Dedifferentiated amniotic fluid mesenchymal stem cell (primary cell): ENCODE data around the gene SAFB.
"Not testable (repeated sequence)": the region's sequence is repeated elsewhere in the genome, so short reads cannot be mapped to it uniquely, and the experiment has no call there.

Experiments used
- DNase-seq: peaks from one replicate; pipeline ENCODE4 v3.0.0-alpha.2; 2016; ENCODE audit errors: extremely low spot score

Gene SAFB

GRCh38 chr19:5595129-5595528 is 27.8 kb upstream of the SAFB start:
- no peak for DNase-seq

DNA sequence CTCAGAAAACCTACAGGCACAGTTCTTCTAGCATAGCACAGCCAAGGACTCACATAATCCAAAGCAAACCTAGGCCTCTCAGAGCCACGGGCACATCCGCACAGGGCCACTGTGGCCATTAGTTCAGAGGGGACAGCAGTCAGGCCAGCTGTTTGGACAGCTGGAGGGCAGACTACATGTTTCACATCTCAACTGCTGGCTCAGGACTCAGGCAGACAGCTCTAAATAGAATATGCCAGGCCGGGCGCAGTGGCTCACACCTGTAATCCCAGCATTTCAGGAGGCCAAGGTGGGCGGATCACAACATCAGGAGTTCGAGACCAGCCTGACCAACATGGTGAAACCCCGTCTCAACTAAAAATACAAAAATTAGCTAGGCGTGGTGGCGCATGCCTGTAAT is 27.1 kb upstream of the SAFB start:
- no peak for DNase-seq

DNA sequence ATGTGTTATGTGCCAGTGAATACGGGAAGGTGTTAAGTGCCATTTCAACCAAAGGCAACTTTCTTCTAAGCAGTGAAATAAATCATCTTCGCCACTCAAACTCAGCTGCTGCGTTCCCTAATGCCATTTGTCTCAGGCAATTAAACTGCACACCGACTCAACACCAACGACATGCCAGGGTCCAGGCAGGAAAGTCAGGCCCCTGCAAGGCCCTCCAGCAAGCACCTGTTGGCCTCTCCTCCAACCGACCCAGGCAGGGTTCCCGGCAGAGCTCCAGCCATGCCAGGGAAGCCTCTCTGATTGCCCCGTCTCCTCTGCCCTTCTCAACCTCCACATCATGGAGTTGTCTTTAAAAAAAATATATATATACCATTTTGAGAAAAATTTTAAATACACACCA is 22.1 kb upstream of the SAFB start:
- DNase-seq, result no peak

DNA sequence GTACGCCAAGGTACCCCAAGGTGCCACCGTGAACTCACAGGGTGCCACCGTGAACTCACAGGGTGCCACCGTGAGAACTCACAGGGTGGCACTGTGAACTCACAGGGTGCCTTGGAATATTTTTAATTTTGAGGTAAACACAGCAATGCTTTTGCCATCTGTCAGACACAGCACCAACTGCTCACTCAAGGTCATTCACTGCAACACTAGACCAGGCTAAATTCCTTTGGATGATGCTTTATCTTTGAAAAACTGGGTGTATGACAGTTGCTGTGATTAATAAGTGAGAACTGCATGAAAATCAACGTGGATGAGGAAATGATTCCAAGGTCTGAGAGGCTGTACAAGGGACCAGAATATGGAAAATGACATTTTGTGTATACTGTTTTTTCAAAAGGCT is 19.3 kb upstream of the SAFB start:
- no peak for DNase-seq

DNA sequence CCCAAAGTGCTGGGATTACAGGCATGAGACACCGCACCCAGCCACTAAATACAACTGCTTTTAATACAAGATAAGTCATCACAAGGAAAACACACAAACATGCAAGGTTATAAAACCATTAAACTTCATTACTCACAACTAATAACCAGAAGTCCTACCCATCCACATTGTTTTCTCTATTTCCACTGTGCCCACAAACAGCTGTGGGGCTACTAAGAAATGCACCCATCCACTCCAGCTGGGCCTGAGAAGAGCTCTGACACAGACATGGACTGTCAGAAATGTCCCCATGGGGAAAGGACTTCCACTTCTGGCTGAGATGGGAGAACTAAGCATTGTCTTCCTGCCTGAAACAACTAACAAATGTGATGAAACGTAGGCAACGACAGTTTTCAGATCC is 17.5 kb upstream of the SAFB start:
- no peak for DNase-seq

- no peak for DNase-seq
Measured at GRCh38 chr19:5607318-5608275, 15.3 kb upstream of the SAFB start.

GRCh38 chr19:5608291-5608690 is 14.6 kb upstream of the SAFB start:
- no peak for DNase-seq

DNA sequence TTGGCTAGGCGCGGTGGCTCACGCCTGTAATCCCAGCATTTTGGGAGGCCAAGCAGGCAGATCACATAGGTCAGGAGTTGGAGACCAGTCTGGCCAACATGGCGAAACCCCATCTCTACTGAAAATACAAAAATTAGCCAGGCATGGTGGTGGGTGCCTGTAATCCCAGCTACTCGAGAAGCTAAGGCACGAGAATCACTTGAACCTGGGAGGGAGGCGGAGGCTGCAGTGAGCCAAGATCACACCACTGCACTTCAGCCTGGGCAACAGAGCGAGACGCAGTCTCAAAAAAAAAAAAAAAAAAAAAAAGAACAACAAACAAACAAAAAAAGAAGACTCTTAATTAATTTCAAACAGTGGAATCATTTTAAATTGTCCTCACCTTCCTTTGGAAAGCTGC is 14.1 kb upstream of the SAFB start:
- DNase-seq, result not testable (repeated sequence)

DNA sequence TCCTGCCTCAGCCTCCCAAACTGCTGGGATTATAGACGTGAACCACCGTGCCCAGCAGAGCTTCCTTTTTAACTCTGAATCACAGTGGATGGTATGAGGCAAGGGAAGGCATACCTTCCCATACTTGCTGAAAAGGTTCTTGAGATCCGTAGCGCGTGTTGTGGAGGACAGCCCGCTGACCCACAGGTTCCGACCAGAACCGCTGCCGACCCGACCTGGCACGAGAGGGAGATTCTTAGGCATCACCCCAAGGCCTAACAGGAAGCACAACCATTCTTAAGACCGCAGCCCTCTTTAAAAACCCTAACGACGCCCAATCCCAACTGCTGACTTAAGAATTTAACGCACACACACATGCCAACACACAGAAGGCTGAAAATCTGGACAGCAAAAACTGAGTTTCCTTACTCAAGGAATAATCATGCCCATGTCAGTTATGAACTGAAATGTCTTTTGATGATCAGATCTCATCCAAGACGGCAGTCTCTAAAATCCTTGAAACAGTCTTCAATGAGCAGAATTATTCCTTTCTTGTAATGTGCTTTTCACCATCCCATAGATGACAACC is 12.9 kb upstream of the SAFB start:
- DNase-seq, result no peak

DNA sequence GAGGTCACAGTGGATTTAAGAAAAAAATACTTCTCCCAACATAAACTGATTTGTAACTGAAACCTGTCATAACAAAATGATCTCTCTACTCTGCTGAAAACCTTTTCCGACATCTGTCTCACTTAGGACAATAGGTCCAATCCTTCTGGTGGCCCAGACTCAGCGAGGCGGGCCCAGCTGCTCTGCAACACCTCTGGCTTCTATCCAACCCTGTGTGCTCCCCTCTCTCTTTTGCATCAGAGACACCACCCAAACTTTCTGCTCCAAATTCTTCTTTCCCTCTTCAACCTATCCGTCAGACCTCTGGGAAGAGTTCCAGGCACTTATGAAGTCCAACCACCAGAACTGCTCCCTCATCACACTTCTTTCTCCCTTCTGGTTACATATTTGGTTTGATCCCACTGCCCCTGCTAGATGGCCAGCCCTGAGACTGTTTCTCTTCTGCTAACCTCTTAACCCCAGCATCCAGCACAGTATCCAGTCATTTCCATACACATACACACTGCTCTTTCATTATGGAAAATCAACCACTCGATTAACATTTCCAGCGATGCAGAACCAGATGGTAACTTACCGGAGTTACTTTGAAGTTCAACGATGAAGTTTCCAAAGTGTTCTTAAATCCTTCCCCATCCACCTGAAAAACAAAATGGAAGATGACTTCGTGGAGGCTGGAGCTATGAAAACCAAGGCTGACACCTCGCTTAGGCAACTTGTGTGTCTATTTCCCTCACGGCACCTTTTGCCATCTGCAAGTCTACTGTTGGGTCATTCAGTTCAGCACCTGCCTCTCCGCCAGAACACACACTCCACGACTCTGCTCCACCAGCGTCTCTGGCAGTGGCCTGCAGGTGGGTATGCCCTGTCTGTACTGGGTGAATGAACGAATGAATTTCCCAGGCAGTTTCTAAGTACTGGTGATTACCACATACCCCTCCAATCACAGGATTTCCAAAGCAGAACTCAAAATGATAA is 9.7 kb upstream of the SAFB start:
- DNase-seq, result no peak

DNA sequence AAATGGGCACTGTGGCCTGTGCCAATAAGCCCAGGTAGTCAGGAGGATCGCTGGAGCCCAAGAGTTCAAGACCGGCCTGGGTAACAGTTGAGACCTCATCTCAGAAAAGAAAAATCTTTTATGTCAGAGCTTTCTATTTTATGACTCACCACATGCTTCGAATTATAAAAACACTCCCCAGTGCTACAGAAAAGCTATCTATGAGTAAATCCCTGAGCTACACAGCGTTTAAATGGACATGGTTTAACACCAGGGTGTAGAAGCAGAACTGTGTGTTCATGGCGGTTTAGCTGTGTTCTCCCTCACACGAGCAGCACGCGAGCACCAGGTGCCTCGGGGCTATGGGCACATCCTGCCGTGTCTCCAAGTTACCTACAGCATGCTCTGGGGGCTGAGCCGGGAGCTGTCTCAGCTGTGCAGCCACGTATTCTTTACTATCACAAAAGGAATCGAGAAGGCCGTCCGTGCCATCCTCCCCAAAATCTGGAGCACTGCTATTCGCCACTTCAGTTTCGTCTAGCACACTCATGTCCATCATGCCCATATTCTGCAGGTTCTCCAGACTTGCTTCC is 7.0 kb upstream of the SAFB start:
- DNase-seq, result no peak

DNA sequence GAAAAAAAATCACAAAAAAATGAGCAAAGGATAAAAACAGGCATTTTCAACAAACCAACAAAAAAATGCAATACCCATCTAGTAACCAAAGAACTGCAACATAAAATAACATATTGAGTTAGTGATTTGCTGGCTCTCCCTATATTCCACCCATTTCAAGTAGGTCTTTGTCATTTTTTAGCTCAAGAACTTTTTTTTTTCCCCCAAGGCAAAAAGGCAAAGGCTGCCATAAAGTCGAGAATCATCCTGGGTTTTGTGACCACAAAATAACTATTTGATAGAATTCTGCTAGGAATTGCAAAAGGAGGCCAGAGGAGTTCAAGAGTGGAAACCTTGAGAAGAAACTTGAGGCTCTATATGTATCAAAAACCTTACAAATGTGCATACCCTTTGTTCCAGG is 5.8 kb upstream of the SAFB start:
- no peak for DNase-seq

DNA sequence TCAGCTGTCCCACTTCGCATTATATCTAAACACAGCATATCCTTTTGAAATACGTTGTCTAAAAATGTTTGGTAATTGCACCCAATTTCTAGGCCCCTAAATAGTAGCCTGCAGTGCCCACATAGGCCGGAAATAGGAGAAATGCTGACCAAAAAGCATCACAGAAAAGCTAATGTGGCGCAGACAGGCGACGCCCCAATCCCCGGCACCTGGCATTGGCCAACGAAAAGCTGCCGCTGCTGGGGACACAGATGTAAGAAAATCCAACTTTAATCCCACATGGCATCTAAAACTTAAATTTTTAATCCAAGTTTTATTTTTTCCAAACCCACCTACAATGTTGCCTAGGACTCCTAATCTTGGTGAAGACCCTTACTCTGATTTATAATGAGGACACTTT is 4.3 kb upstream of the SAFB start:
- DNase-seq, result no peak

DNA sequence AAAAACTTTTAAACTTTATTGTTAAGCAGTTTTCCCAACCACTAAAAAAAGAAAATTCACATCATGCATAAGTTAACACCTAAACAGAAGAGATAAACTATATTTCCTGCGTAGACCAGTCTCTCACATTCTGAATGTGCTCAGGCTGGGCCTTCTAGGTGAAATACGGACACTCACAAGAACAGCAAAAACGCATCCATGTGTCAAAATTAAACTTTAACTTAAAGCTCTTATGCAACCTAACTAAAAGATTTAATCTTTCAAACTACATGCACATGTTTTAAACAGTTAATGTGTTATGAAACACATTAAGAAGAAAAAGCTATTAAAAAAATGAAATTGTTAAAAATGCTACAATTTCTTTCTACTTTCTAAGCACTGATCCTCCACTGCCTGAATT is 2.9 kb upstream of the SAFB start:
- no peak for DNase-seq

DNA sequence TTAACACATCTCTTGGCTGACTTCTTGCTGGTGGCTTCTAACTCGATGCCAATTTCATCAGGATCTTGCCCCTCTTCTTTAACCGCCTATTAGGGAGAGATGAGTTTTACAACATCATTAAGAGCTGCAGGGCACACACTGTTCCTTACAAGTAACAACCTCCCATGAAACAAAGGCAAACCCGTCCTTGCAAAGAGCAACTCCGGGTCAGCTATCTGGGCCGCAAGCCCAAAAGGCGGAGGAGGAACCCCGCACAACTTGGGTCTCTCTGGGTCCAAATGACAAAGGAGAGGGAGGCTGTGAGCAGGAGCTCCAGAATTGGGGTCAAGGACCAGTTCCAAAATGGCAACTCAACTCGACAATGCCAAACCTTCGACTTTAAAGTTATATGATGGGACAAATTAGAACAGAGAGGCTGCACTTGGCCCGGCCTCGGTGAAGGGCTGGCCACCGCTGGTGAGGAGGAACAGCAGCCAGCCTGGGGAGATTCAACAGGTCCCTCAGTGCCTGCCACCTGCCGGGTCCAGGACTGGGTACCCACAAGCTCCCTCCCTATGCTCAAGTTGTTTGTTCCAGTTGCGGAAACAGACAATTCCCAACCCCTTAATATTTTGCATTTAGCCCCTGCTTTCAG is 1.5 kb upstream of the SAFB start:
- no peak for DNase-seq

GRCh38 chr19:5621945-5622464 is 878 bp upstream of the SAFB start:
- DNase-seq, result no peak

- no peak for DNase-seq
Measured at GRCh38 chr19:5623397-5624017, 624 bp downstream of the SAFB start.

DNA sequence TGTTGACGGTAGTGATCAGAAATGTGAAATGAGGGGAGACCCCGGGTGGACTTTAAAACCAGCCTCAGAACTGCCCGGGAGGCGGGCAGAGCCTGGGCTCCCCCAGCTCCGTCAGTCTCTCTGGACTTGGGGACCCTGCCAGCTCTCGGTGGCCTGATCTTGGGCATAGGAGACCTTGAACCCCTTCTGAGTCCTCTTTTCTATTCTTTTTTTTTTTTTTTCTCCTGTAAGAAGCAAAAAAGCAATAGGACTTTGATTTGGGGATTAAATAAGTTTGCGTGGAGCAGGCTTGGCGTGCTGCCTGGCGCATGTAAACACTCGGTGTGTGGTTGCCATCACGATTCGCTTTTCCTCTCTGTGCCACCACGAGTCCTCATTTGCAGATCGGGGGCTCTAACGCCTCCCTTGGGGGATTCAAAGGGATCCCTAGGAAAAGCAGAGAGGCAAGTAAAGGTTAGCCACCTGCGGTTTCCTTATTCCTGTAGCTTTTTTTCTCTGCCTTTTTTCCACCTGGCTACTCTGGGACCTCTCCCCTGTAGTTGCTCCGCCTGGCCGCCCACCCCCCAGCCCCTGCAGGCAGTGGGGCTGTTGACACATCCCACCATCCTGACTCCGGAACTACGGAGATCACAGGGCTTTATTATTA is 1.3 kb downstream of the SAFB start:
- DNase-seq, result peak; percentile 39

GRCh38 chr19:5624741-5625278 is 1.9 kb downstream of the SAFB start:
- no peak for DNase-seq

DNA sequence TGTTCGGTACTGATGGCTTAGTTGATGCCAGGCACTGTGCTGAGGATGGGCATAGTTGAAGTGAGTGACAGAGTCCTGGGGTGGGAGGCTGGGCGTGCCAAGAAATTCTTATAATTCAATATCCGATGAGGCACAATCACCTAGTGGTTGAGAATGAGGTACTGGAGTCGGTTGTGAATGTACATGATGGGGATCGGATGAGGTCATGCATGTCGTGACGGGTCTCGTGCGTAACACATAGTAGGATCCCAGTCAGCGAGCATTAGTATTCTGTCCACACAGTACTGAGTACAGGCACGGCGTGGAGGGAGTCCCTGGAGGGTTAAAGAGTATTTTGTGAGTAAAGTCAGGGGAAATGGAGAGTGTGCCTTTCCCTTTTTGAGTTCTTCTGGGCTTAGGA is 2.8 kb downstream of the SAFB start:
- no peak for DNase-seq
